HPDE6-E6E7 (cell line): ENCODE results near the gene RHOD.

Experiments used
- DNase-seq: peaks from one replicate; pipeline ENCODE4 v3.0.0; 2011; ENCODE audit warnings: missing footprints; ENCODE audit errors: extremely low spot score

Gene RHOD

DNA sequence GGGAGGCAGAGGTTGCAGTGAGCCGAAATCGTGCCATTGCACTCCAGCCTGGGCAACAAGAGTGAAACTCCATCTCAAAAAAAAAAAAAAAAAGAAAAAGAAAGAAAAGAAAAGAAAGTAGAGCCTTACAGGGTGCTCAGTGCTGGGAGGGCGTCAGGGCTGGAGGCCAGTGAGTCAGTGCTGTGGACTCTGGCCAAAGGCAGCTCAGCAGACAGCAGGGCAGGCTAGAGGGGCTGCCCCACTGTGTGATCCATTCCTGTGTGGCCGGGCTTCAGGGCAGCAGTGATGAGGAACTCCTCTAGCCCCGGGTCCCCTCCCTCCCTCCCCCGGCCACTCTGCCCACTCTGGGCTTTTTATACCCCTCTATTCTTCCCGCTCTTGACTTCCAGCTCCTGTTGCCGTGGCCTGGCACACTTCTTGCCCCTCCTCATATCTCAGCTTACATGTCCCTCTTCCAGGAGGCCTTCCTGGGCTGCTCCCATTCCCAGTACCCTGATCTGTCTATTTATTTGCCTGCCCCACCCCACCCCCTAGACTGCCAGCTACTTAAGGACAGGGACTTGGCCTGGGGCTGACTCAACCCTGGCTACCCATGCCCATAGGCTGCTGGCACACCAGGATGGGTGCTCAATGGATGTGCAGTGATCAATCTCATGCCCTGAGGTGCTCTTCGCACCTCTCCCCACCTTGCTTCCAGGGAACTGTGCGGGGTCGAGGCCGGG, 23.7 kb upstream of the RHOD start:
- DNase-seq = peak; percentile 76

DNA sequence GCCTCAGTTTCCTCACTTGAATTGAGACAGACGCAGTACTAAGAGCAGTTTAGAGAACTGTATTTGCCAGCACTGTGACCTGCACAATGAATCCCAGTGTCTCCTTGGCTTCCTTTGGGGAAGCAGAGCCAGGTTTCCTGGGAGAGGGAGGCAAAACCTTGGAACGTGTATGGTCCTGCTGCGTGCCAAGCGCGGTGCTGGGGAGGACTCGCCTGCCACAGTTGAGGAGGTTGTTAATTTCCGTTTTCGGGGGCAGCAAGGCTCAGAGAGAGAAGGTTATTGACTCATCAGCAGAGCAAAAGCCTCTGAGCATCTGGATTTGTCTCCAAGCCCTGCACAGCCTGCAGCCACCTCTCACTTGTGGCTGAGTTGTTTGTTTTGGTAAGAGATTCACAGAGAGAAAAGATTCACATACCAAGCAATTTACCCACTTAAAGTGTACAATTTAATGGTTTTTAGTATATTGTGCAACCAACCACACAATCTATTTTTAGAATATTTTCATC, 22.9 kb upstream of the RHOD start:
- DNase-seq = no peak

DNA sequence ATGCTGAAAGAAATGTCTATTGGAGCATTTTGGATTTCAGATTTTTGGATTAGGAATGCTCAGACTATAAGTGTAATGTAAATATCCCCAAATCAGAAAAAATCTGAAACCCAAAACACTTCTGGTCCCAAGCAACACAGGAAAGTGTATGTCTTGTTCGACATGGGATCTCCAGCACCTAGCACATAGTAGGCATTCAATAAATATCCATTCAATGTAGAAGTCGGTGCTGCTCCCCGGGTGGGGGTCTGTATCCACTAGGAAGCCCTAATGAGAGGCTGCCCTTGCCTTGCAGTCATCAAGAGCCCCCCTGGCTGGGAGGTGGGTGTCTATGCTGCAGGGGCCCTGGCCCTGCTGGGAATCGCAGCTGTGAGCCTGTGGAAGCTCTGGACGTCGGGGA, 22.3 kb upstream of the RHOD start:
- no peak for DNase-seq

DNA sequence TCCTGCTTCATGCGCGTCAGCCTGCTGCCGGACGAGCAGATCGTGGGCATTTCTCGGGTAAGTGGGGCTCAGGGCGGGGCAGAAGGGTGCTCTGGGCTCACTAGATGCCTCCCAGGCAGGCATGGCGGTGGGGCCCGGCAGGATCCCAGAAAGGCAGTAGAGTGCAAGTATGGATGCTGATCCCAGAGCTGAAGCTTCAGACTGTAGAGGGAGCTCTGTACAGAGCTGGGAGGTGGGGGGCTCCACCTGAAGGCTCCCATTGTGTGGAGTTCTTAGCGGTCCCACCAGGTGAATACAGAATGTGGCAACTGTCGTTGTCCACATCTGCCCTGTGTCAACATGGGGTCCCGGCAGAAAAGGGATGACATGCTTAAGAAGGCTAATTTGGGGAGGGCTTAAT, 16.5 kb upstream of the RHOD start:
- no peak for DNase-seq

DNA sequence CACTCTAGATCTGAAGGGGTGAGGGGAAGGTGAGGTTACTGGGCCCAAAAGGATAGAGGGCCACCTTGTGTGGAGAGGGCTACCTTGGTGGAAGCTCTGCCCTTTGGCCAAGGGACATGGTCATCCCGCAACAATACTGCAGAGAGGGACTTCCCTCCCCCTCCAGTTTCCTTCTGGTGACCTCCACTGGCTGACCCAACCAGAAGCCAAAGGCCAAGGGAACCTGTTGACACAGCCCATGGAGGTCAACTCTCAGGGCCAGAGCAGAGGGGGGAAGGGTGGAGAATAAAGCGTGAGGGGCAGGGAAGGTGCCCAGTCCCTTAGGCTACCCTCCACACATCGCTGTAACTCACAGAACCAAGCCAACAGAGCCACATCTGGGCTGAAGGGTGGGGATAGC, 15.0 kb upstream of the RHOD start:
- no peak for DNase-seq

DNA sequence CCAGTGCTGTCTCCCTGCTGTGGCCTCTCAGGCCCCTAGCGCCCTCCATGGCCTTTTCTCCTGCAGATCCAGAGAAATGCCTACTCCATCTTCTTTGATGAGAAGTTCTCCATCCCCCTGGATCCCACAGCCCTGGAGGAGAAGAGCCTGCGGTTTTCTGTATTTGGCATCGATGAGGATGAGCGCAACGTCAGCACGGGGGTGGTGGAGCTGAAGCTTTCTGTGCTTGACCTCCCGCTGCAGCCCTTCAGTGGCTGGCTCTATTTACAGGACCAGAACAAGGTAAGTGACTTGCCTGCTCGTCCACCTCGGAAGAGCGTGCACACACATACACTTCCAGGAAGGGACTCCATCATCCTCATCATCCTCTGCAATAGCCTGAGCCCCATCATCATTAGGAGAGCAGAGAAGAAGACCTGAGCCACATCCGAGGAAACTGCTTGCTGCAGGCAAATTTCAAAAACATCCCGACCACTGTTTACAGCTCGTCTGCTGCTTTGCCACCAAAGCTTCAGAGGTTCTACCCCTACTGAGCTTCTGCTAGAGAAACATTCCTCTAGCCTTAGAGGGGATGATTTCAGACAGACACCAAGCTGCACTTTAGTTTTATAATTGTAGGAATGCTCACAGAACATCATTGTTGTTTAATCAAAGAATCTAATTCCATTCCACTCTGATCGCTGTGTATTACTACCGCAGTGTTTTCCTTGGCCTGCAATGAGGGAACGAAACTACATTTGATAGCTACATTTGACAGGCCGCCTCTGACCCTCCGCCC, 12.9 kb upstream of the RHOD start:
- DNase-seq = no peak

DNA sequence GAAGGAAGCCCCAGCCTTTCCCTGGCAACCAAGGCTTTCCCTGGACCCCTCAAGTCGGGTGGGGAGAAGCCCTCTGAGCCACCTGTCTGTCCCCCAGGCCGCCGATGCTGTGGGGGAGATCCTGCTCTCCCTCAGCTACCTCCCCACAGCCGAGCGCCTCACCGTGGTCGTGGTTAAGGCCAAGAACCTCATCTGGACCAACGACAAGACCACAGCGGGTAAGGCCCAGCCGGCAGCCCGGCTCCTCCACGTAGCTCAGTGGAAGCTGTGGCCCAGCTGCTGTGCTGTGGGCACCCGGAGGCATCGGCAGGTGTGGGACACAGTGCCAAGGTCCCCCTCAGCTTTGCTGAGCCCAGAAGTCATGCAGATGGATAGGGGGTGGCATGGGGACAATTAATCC, 12.2 kb upstream of the RHOD start:
- DNase-seq = no peak

DNA sequence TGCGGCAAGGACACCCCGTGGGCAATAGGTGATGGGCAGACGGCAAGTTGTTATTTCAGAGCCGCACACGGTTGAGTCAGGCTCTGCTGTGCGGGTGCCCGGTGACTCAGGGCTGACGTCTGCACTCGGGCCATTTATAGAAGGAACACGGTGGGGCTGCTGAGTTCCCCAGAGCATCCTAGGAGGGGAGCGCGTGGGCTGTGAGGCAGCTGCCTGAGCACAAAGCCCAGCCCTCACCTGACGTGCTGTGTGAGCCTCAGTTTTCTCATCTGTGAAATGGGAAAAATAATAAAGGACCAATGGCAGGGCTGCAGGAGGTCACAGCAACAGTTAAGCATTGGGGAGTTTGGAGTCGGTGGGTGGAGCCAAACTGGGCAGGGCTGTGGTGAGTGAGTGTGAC, 11.3 kb upstream of the RHOD start:
- DNase-seq = peak; percentile 87

DNA sequence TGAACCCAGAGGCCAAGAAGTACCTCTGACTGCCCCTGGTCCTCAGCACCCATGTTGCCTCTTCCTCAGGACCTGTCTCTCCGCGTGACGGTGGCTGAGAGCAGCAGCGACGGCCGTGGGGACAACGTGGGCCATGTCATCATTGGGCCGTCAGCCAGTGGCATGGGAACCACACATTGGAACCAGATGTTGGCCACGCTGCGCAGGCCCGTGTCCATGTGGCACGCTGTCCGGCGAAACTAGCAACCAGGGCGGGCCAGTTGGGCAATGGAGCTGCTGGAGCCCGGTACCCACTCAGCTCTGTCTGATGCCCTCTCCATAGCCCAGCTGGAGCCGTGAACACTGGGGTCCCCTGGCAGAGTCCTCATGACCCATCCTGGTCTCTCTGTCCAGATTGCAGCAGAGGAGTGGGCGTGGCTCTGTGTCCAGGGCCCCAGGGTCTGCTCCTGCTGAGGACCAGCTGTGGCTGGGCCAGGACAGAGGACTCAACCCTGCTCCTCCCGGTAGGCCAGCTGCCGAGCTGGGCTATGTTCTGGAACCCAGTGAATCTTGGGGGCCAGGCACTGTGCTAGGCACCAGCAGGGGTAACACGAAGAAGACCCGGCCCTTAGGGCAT, 8.0 kb upstream of the RHOD start:
- DNase-seq = no peak

DNA sequence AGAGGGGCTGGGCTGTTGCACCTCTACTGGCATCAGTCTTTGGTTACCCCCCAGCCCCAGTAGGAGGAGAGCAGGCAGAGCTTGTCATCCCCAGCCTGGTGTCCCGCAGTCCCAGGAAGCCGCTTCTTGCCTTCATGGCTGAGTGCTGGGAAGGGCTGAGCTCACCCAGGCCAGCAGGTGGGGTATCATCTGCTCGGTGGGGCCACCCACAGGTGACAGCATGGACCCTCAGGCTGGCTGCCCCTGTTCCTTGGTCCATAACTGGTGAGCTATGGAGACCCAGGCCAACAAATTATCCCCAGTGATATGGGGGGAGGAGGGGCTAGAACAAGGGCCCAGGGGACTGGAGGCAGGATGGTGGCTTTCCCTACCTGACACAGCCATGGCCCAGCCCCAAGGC, 6.5 kb upstream of the RHOD start:
- DNase-seq = no peak

DNA sequence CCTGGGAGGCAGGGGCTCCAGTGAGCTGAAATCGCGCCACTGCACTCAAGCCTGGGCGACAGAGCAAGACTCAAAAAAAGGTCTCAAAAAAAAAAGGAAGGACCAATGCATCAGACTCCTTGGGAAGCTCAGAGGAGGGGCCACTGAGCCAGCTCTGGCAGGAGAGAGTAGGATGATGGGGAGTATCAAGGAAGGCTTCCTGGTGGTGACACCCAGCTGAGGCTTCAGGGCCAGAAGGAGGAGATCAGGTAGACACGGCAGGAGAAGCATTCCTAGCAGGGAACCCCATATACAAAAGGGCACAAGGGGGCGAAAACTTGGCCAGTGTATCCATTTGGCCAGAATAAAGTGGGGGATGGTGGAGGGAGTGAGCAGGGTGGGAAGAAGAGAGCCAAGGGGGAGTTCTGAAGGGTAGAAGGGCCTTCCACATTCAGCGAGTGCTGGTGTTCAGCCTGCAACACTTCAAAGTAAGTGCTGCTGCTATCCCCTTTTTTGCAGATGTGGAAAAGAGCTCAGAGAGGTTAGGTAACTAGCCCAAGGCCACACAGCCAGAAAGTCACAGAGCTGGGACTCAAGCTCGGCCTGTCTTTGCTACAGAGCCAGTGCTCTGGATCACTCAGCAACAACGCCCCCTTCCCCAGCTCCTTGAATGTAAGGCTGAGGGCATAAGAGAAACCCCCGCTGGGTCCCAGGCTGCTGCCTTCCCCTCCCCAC, 5.3 kb upstream of the RHOD start:
- no peak for DNase-seq

DNA sequence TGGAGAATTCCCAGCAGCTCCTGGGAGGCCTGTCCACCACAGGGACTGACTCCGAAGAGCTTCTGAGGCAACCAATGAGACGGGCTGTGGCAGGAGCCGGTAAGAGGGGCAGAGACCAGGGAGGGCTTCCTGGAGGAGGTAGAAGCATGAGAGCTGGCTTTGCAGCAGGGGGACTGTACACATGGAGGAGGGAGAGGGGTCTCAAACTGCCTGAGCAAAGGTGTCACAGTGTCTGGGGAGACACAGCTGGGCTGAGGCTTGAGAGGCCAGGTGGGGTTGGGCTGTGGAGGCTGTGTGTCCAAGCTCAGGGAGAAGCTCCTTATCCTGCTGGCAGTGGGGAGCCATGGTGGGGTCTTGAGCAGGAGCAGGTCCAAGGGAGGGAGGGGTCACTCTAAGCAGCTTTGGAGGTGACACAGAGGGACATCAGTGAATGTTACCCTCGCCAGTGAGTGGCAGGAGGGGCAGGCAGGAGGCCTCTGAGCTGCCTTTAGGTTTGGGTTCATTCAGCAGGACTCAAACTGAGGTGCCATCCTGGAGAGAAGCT, 4.6 kb upstream of the RHOD start:
- DNase-seq = no peak

DNA sequence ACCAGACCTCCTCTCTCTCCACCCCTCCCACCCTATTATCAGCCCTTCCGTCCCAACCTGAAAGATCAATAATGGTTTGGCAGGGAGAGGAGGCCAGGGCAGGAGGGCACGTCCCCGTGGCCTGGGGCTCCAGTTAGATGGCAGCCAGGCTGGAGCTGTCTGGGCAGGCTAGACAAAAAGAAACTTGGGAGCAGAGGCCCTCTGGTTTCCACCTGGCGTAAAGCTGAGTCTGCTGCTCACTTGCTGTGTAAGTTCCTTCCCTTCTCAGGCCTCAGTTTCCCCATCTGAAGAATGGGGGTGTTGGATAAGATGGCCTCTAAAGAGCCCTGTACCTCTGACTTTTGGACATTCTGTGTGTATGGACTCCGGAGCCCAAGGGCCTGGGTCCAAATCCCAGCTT, 3.8 kb upstream of the RHOD start:
- no peak for DNase-seq

DNA sequence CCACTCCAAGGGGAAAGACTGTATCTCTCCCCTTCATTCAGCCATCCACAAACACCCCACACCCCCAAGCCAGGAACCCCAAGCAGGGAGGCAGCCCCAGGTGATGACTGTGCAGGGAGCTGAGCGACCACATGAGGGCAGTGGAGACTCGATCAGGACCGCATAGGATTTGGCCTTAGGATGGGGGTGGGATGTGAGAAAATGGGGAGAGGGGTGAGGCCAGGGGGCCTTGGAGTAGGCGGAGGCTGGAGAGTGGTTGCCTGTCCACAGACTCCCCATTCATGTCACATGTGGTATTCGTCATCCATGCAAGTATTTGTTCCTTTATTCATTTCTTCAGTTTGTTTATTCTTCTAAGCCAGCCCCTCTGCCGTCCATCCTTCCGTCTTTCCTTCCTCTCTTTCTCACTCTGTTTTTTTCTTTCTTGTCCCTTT, 2.7 kb upstream of the RHOD start:
- DNase-seq = peak; percentile 85

DNA sequence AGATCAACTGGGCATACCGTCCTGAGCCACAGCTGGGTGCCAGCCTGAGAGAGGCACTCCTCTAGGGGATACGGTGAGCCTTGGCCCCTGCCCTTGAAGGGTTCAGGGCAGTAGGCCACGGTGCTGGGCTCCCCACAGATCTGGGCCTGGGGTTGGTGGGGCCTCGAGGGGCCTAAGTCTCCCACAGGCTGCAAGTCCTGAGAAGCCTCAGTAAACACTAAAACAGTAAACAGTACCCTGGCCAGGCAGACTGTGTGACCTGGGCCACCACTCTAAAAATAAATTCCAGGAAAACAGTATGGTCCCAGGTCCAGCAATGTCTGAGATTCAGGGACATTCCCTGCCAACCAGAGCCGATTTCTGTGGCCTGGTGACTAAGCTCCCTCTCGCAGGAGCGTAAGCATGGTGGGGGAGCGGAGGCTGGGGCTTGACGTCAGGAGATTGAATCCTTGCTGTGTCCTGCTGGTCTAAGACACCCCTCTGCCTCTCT, 2.3 kb upstream of the RHOD start:
- no peak for DNase-seq

DNA sequence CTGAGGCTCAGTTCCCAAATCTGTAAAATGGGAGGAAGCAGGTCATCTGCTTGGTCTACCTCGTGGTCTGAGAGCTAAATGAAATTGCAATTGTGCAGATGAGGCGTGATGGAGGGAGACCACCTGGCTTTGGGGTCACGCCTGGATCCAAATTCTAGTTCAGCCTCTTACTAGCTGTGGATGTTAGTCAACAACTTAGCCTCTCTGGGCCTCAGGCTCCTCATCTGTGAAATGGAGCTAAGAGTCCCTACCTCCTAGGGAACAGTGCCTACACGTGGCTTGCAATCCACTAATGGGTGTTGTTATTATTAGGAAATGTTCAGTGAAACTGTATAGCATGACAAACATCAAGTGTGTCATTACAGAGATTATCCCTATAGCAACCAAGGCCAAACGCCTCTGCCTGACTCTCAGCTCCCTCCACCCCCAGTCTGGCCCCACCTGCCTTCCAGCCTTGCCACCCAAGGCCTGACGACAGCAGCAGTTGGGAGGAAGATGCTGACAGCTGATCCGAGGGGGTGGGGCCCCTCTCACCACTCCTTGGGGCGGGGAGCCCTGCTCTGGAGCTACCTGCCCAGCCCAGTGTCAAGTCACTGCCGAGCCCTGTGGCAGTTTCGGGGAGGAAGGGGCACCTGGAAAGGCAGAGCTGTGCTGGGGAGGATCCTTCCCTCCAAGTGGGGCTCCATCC, 1.7 kb upstream of the RHOD start:
- DNase-seq = peak; percentile 96

DNA sequence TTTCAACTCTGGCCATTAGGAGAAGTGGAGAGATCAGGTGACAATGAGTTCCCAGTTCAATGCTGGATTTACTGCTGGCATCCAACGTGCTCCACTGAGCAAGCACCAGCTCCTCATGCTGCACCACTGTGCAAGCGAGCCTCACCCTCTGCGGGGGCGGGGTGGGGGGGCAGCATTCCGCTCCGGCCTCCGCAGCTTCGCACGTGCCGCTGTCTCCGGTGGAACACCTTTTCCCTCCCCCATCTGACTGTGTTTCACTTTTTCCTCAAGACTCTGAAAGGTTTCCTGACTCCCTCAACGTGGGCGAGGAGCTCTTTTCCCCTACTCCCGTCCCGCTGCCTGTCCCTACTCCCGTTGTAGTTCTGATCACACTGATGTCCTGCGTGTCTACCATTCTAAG, 835 bp upstream of the RHOD start:
- DNase-seq = peak; percentile 70

DNA sequence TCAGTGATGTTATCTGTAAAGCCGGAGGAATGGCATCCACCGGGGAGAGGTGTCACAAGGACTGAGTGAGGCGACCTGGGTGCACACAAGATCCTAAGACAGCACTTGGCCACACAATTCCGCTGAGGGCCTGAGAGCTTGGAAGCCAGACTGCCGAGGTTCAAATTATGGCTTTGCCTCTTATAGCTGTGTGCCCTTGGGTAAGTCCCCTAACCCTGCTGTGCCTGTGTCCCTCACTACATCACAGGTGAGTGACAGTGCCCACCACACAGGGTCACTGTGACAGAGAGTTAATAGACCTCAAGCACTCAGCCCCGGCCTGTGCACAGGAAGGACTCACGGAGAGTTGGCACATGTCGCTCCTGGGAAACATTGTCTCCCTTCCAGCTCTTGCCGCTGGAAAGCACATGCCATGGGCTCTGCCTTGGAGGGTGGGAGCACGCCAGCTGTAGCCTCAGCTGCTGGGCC, 592 bp downstream of the RHOD start:
- no peak for DNase-seq

DNA sequence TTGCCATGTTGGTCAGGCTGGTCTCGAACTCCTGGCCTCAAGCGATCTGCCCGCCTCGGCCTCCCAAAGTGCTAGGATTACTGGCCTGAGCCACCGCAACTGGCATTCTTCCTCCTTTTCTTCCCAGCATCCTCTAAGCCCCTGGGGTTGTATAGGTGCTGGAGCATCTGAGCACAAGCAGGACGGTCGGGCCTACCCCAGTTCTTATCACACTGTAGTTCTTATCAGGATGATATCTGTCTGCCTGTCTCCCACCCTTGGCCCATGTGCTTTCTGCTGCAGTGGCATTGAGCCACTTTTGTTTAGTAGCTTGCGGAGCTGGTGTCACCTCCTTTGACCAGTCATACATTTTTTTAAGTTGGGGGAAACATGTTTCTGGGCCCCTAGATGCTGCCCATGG, 1.9 kb downstream of the RHOD start:
- no peak for DNase-seq

DNA sequence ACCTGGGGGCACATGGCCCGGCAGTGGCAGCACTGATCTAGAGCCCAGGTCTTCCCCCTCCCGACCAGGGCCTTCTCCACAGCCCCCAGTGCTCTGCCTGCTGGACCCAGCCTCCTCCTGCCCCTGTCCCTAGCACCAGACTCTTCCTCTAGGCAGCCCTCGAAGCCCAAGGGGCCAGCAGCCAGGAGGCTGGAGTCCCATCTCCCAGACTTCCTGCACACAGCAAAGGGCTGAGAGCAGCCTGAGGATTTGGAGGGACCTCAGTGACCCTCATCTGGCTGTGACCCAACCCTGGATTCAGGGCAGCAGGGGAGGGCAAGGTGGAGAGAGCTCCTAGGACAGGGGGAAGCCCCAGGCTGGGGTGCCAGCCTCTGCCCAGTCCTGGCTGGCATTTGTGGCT, 3.0 kb downstream of the RHOD start:
- DNase-seq = no peak

DNA sequence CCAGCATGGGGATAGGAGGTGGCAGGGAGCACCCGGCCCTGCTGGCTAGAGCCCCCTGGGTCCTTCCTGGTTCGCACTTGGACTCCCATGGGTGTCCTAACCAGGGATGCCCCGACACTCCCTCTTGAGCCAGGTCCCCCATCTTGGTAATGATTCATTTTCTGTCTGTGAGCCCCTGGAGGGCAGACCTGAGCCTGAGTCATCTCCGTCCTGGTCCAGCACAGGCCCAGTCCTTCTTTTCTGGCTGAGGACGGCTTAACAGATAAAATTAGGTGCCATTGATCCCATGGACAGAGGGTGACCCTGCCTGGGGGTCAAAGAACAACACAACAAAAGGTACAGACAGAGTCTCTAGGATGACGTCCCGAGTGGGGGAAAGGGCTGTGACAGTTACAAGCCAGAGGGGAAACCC, 3.5 kb downstream of the RHOD start:
- peak; percentile 78 for DNase-seq
